Activated CD4-positive, alpha-beta T cell treated with anti-CD3 and anti-CD28 coated beads, Interleukin-2, amount 50 U/mL, for 48 hours (primary cell): ENCODE data around the gene RPTOR.

ENCODE experiments used
- DNase-seq, 2 experiments: peaks; one replicate each; pipeline ENCODE4 v3.0.0-alpha.2; 2020

Gene RPTOR

GRCh38 chr17:80941171-80941570, 396.5 kb downstream of the RPTOR start:
- DNase-seq, result no peak

- DNase-seq, result no peak
These were observed 397.2 kb downstream of the RPTOR start for GRCh38 chr17:80941743-80942422.

- DNase-seq, result no peak
These were observed 398.0 kb downstream of the RPTOR start for GRCh38 chr17:80942423-80943345.

- DNase-seq, result no peak
These were observed 398.9 kb downstream of the RPTOR start for GRCh38 chr17:80943346-80944145.

- no peak for DNase-seq
These were observed 399.7 kb downstream of the RPTOR start for GRCh38 chr17:80944326-80944725.

GRCh38 chr17:80945736-80946135, 401.1 kb downstream of the RPTOR start:
- DNase-seq, result no peak

- no peak for DNase-seq
These were observed 401.8 kb downstream of the RPTOR start for GRCh38 chr17:80946449-80946848.

- DNase-seq, result no peak
These were observed 402.7 kb downstream of the RPTOR start for GRCh38 chr17:80947200-80947940.

GRCh38 chr17:80948019-80948975, 403.7 kb downstream of the RPTOR start:
- no peak for DNase-seq

- no peak for DNase-seq
These were observed 404.4 kb downstream of the RPTOR start for GRCh38 chr17:80948976-80949450.

- no peak for DNase-seq
These were observed 405.1 kb downstream of the RPTOR start for GRCh38 chr17:80949451-80950421.

GRCh38 chr17:80950466-80951120, 406.0 kb downstream of the RPTOR start:
- no peak for DNase-seq

GRCh38 chr17:80951121-80952090, 406.8 kb downstream of the RPTOR start:
- DNase-seq, result no peak

GRCh38 chr17:80952291-80952690, 407.7 kb downstream of the RPTOR start:
- DNase-seq, result no peak

- no peak for DNase-seq
These were observed 409.1 kb downstream of the RPTOR start for GRCh38 chr17:80953471-80954315.

GRCh38 chr17:80955078-80955477, 410.4 kb downstream of the RPTOR start:
- no peak for DNase-seq

GRCh38 chr17:80955671-80956280, 411.1 kb downstream of the RPTOR start:
- DNase-seq, result no peak
